K562 (cell line): ENCODE measurements around the gene SLC12A9. TPM values are rescaled to one million over a fixed set of nuclear protein-coding genes. Genes with fewer than 3 reads are reported as not detected.
A peak's percentile ranks its signal among the peaks of the same experiment; 100 is the strongest.

ENCODE experiments used
- ARNT ChIP-seq, 2 experiments: fragments of 450-650 bp; IDR thresholded peaks; 2 replicates each; pipeline ENCODE4 v1.6.1; 2016; ENCODE audit warnings: mild to moderate bottlenecking in 1 of 2
- ERF ChIP-seq: fragments of 450-650 bp; formaldehyde crosslinking; IDR thresholded peaks from 2 replicates; pipeline ENCODE4 v1.4.0; 2020; ENCODE audit warnings: mild to moderate bottlenecking, mixed read lengths
- LCOR ChIP-seq: sonication (generic); formaldehyde crosslinking; IDR thresholded peaks from 2 replicates; pipeline ENCODE4 v1.8.0; 2022; ENCODE audit warnings: mild to moderate bottlenecking, missing genetic modification reagents
- PHB2 ChIP-seq: fragments of 450-650 bp; IDR thresholded peaks from 2 replicates; pipeline ENCODE4 v1.6.1; 2017; ENCODE audit warnings: low read depth
- SMC3 ChIP-seq: conservative IDR thresholded peaks from 2 replicates; pipeline ENCODE4 v1.6.1; 2011; ENCODE audit warnings: low read depth, low read length, improper control_type of control experiment; ENCODE audit not compliant: insufficient read depth
- ZC3H4 ChIP-seq: sonication (generic); formaldehyde crosslinking; IDR thresholded peaks from 2 replicates; pipeline ENCODE4 v1.9.0; 2021; ENCODE audit warnings: missing genetic modification reagents, borderline replicate concordance
- polyA plus RNA-seq, 8 experiments: library from polyadenylated mRNA; depleted of rRNA in 4 of 8; stranded (reverse) in 5 of 8; unstranded in 3 of 8; fragments of >200 nt; fragmentation: Nextera tagmentation in 2 of 8; fragmentation: Illumina TruSeq in 1 of 8; extraction: Ambion mirVana in 2 of 8; extraction: Trizol in 1 of 8; gene quantifications; 2 replicates each; pipeline versions ENCODE4 v1.2.1 to v1.2.3, GENCODE V29; 2011 to 2014; ENCODE audit warnings: inconsistent platforms in 1 of 8, missing spikeins in 1 of 8
- total RNA-seq, 7 experiments: library from RNA; depleted of rRNA in 6 of 7; stranded (reverse); fragments of >200 nt in 6 of 7; fragmentation: Illumina TruSeq in 2 of 7; extraction: Trizol in 2 of 7; gene quantifications; 2 replicates each; pipeline versions ENCODE4 v1.2.1 to v1.2.3, GENCODE V29; 2011 to 2021; ENCODE audit warnings: low replicate concordance in 1 of 7
- TF ChIP-seq, protein P1 (sequence below): fragments of 450-650 bp; IDR thresholded peaks from 2 replicates; pipeline ENCODE4 v1.6.1; 2016; ENCODE audit warnings: borderline replicate concordance
- TF ChIP-seq, protein P2 (sequence below): fragments of 250-450 bp; sonication (Bioruptor Pico); IDR thresholded peaks from 2 replicates; pipeline ENCODE4 v1.4.0; 2020
- TF ChIP-seq, protein P3 (sequence below), 2 experiments: fragments of 150-350 bp in 1 of 2; IDR thresholded peaks; 2 replicates each; pipeline ENCODE4 v1.6.1; 2012 to 2016; ENCODE audit warnings: low read depth in 2 of 2, low read length in 2 of 2, mild to moderate bottlenecking in 1 of 2, moderate library complexity in 1 of 2
- TF ChIP-seq, protein P4 (sequence below), 2 experiments: fragments of 450-650 bp in 1 of 2; sonication (generic) in 1 of 2; formaldehyde crosslinking in 1 of 2; IDR thresholded peaks in 1 of 2; conservative IDR thresholded peaks in 1 of 2; 2 replicates each; pipeline versions ENCODE4 v1.6.1 to v1.8.1; 2016 to 2023; ENCODE audit warnings: mild to moderate bottlenecking in 2 of 2, moderate library complexity in 2 of 2, inconsistent platforms in 1 of 2, missing genetic modification reagents in 1 of 2

Gene SLC12A9
- total and polyA plus RNA-seq, 9 of the 15 experiments (the other 6 are each of a cell fraction or from before 2014, with no cell fraction given), result 0.06 to 20.2 (median 10.7) TPM

DNA sequence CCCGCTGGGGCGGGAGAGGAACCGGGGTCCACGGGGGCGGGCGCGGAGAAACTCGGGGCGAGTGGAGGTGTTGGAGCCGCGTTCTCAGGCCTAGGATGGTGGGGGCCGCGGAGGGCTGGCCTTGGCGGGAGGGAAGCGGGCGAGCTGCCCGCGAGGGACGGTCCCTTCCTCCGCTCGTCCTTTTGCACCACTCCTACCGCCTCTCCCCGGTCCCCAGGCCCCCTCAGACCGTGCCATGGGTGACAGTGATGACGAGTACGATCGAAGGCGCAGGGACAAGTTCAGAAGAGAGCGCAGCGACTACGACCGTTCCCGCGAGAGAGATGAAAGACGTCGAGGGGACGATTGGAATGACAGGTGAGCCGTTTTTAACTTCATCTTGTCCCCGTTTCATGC lies 22.8 kb downstream of the SLC12A9 start (continued):
- TF ChIP-seq, protein P1, sequence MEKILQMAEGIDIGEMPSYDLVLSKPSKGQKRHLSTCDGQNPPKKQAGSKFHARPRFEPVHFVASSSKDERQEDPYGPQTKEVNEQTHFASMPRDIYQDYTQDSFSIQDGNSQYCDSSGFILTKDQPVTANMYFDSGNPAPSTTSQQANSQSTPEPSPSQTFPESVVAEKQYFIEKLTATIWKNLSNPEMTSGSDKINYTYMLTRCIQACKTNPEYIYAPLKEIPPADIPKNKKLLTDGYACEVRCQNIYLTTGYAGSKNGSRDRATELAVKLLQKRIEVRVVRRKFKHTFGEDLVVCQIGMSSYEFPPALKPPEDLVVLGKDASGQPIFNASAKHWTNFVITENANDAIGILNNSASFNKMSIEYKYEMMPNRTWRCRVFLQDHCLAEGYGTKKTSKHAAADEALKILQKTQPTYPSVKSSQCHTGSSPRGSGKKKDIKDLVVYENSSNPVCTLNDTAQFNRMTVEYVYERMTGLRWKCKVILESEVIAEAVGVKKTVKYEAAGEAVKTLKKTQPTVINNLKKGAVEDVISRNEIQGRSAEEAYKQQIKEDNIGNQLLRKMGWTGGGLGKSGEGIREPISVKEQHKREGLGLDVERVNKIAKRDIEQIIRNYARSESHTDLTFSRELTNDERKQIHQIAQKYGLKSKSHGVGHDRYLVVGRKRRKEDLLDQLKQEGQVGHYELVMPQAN, result no peak
- TF ChIP-seq ZC3H4, result 0 out of 2 replicates have a peak, but pooled peaks have one; percentile 43
- TF ChIP-seq, protein P2, sequence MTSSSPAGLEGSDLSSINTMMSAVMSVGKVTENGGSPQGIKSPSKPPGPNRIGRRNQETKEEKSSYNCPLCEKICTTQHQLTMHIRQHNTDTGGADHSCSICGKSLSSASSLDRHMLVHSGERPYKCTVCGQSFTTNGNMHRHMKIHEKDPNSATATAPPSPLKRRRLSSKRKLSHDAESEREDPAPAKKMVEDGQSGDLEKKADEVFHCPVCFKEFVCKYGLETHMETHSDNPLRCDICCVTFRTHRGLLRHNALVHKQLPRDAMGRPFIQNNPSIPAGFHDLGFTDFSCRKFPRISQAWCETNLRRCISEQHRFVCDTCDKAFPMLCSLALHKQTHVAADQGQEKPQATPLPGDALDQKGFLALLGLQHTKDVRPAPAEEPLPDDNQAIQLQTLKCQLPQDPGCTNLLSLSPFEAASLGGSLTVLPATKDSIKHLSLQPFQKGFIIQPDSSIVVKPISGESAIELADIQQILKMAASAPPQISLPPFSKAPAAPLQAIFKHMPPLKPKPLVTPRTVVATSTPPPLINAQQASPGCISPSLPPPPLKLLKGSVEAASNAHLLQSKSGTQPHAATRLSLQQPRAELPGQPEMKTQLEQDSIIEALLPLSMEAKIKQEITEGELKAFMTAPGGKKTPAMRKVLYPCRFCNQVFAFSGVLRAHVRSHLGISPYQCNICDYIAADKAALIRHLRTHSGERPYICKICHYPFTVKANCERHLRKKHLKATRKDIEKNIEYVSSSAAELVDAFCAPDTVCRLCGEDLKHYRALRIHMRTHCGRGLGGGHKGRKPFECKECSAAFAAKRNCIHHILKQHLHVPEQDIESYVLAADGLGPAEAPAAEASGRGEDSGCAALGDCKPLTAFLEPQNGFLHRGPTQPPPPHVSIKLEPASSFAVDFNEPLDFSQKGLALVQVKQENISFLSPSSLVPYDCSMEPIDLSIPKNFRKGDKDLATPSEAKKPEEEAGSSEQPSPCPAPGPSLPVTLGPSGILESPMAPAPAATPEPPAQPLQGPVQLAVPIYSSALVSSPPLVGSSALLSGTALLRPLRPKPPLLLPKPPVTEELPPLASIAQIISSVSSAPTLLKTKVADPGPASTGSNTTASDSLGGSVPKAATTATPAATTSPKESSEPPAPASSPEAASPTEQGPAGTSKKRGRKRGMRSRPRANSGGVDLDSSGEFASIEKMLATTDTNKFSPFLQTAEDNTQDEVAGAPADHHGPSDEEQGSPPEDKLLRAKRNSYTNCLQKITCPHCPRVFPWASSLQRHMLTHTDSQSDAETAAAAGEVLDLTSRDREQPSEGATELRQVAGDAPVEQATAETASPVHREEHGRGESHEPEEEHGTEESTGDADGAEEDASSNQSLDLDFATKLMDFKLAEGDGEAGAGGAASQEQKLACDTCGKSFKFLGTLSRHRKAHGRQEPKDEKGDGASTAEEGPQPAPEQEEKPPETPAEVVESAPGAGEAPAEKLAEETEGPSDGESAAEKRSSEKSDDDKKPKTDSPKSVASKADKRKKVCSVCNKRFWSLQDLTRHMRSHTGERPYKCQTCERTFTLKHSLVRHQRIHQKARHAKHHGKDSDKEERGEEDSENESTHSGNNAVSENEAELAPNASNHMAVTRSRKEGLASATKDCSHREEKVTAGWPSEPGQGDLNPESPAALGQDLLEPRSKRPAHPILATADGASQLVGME, result 0 out of 2 replicates have a peak, but pooled peaks have one; percentile 85
- TF ChIP-seq, protein P3, sequence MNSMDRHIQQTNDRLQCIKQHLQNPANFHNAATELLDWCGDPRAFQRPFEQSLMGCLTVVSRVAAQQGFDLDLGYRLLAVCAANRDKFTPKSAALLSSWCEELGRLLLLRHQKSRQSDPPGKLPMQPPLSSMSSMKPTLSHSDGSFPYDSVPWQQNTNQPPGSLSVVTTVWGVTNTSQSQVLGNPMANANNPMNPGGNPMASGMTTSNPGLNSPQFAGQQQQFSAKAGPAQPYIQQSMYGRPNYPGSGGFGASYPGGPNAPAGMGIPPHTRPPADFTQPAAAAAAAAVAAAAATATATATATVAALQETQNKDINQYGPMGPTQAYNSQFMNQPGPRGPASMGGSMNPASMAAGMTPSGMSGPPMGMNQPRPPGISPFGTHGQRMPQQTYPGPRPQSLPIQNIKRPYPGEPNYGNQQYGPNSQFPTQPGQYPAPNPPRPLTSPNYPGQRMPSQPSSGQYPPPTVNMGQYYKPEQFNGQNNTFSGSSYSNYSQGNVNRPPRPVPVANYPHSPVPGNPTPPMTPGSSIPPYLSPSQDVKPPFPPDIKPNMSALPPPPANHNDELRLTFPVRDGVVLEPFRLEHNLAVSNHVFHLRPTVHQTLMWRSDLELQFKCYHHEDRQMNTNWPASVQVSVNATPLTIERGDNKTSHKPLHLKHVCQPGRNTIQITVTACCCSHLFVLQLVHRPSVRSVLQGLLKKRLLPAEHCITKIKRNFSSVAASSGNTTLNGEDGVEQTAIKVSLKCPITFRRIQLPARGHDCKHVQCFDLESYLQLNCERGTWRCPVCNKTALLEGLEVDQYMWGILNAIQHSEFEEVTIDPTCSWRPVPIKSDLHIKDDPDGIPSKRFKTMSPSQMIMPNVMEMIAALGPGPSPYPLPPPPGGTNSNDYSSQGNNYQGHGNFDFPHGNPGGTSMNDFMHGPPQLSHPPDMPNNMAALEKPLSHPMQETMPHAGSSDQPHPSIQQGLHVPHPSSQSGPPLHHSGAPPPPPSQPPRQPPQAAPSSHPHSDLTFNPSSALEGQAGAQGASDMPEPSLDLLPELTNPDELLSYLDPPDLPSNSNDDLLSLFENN (IDR thresholded peaks at IDR 0.05; ENCODE audit: low read depth in 2 of 2, low read length in 2 of 2), result no peak
- TF ChIP-seq, protein P4, sequence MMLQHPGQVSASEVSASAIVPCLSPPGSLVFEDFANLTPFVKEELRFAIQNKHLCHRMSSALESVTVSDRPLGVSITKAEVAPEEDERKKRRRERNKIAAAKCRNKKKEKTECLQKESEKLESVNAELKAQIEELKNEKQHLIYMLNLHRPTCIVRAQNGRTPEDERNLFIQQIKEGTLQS (IDR thresholded peaks at IDR 0.05), result no peak; the same call in none of the 2 replicates
- TF ChIP-seq, protein P4 (CRISPR knock-in tag; conservative IDR thresholded peaks at IDR 0.05), result peak; percentile 40; the same call in 1 of the 2 replicates
- peak; percentile 17 for TF ChIP-seq LCOR (CRISPR knock-in tag)
- TF ChIP-seq ARNT (IDR thresholded peaks at IDR 0.05), result no peak
- 0 out of 2 replicates have a peak, but pooled peaks have one; percentile 63 for TF ChIP-seq ERF (CRISPR knock-in tag)
- TF ChIP-seq SMC3, result no peak
- no peak for TF ChIP-seq PHB2
